Tibial nerve (tissue), 3 donors: Measurements from ENCODE around the gene PCDHA2.

Experiments used
- CTCF ChIP-seq, 5 experiments: fragments of 200-600 bp in 3 of 5; fragments of 450-650 bp in 2 of 5; sonication (generic) in 3 of 5; IDR thresholded peaks; one replicate each; pipeline ENCODE4 v1.5.1; 2016 to 2019; ENCODE audit warnings: antibody characterized with exemption in 5 of 5, mild to moderate bottlenecking in 3 of 5, moderate library complexity in 2 of 5
- POLR2A ChIP-seq, 2 donors: fragments of 450-650 bp; IDR thresholded peaks; one replicate each; pipeline ENCODE4 v1.6.1; 2017; ENCODE audit warnings: antibody characterized with exemption in 2 of 2, mild to moderate bottlenecking in 2 of 2, moderate library complexity in 2 of 2

GRCh38 chr5:140822281-140822629, 27.6 kb downstream of the PCDHA2 start:
- no peak for TF ChIP-seq POLR2A (IDR thresholded peaks at IDR 0.05)
- TF ChIP-seq CTCF (IDR thresholded peaks at IDR 0.05), result no peak
